GM12873 (cell line): Measurements from ENCODE around the gene CDH13.

Source experiments
- TF ChIP-seq, protein P1 (sequence below): IDR thresholded peaks from 2 replicates; pipeline ENCODE4 v1.5.1; 2012; ENCODE audit warnings: low read depth, mild to moderate bottlenecking, moderate library complexity, low read length, control low read depth; ENCODE audit not compliant: insufficient read depth; ENCODE audit errors: missing control alignments

Gene CDH13

DNA sequence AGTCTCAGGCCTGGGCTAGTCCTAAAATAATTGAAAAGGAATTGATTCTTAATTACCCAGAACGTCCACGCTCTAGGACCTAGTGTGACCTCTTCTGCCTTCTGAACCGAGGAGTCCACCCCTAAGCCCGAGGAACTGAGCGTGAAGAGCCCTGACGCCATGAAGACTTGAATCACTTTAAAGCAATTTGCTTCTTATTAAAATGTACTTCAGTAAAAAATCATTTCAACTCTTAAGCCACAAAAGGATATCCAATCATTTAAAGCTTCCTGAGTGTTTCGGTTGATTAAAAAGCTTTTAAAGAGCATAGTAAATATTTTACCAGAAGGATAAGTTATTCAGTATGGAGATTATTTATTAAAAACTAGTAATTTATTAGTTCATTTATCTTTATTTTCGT is 1192.6 kb downstream of the CDH13 start:
- TF ChIP-seq, protein P1, sequence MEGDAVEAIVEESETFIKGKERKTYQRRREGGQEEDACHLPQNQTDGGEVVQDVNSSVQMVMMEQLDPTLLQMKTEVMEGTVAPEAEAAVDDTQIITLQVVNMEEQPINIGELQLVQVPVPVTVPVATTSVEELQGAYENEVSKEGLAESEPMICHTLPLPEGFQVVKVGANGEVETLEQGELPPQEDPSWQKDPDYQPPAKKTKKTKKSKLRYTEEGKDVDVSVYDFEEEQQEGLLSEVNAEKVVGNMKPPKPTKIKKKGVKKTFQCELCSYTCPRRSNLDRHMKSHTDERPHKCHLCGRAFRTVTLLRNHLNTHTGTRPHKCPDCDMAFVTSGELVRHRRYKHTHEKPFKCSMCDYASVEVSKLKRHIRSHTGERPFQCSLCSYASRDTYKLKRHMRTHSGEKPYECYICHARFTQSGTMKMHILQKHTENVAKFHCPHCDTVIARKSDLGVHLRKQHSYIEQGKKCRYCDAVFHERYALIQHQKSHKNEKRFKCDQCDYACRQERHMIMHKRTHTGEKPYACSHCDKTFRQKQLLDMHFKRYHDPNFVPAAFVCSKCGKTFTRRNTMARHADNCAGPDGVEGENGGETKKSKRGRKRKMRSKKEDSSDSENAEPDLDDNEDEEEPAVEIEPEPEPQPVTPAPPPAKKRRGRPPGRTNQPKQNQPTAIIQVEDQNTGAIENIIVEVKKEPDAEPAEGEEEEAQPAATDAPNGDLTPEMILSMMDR: no peak

DNA sequence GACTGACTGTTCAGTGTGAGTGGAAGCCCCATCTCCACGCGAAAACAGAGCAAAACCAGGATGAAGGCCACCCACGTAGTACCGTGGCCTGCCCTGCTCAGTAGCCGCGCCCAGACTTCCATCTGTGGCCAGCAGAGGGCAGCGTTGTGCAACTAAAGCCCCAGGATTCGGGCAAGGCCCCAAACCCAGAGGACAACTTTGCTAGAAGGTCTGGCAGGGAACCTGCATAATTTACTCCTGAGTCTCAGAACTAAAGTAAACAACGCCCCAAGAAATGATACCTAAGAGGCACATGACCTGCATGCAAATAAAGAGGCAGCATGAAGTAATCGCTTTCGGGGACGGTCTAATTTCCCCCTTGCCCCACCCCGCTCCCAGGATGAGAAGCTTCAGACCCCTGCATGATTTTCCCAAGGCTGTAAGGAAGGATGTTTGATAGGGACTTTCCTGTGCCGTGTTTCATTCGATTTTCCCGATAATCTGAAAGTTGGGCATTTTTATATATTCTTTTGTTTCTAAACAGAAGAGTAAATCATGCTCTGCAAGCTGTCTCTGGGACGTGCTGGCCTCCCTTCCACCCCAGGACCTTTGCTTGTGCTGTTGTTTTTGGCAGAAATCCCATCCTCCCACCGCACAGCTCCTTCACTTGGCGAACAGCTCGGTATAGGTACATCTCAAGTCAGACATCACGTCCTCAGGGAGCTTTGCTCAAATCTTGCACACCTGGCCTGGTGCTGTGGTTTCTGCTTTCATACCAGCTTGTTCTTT is 1199.6 kb downstream of the CDH13 start:
- TF ChIP-seq, protein P1: peak; percentile 94

DNA sequence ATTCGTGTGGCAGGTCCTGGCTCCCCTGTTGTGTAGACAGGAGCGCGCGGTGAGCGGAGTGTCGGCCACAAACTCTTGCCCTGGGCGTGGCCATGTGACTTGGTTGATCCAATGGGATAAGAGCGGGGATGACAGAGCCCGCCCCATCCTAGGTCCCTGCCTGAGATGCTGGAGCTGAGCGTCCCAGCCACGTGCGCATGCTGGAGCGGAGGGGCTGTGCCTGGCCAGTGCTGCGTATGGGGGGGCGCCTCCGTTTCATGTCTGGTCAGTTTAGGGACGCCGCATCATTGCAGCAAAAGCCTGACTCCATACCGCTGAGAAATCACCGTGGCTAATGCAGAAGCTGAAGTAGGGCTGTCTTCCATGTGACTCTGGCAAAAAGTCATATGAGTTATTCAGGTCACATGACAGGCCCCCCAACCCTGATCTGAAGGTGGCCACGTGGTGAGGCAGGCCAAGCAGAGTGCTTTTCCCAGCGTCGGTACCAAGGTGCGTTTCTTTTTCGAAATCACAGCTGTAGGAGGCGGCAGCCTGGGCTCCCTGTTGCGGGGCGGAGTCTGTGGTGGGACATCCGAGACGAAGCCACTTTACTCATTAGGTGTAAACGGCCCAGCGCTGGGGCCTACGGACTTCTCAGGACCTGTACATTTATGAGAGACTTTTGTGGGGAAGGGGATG is 1203.5 kb downstream of the CDH13 start:
- TF ChIP-seq, protein P1: no peak

DNA sequence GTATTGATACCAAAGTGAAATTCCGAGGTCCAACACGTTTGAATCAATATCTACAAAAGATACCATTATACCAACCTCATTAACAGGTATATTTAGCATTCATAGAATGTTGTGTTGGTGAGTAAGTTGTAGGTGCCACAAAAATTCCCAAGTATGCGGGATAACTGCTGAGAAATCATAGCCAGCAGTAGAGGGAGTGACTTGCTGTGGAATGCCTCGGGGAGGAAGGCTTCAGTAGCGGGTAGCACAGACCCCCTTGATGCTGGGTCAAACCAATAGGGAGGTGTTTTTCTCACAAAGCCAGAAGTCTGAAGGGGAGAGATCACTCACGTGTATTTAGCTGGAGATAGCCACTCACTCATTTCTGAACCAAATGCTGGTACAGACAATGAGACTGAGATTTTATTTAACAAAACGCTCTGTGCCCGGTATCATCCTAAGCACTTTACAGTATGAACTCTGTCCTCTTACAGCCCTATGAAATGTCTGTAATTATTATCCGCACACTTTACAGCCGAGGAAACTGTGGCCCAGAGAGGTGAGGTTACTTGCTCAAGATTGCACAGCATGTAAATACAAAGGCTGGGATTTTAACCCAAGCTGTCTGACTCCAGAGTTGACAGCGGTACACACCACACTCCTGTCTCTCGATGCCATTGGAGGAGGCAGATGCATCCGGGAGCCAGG is 1204.1 kb downstream of the CDH13 start:
- TF ChIP-seq, protein P1: no peak

DNA sequence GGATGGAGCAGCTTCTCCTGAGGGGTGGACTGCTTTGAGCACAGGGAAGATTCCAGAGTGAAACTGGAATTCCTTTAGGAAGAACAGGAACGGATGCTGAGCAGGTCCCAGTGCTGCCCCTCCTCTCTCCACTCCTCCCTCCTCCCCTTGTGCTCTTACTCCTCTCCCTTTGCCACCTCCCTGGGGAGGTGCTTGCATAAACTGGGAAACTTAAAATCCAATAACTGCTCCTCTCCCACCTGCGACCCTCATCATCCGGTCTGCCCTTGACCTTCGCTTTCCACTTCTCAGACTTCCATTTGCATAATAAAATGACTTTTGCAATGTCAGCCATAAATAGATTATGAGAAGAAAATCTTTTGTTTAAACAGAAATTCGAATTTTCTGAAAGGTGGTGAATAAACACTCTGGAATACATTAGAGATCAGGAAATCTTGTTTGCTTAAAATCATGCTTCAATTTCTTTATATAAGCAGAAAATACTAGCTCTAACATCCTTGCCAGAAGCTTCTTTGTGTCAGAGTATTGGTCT is 1204.8 kb downstream of the CDH13 start:
- TF ChIP-seq, protein P1: no peak

DNA sequence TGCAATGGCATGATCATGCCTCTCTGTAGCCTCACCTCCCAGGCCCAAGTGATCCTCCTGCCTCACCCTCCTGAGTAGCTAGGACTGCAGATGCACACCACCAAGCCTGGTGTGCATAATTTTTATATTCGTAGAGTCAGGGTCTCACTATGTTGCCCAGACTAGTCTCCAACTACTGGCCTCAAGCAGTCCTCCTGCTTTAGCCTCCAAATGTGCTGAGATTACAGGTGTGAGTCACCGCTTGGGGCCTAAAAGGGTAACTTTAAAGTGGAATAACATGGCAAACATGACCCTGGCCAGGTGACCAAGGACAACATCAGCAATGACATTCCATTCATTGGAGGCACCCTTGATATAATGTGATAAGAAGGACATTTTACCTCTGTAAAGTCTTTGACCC is 1207.2 kb downstream of the CDH13 start:
- TF ChIP-seq, protein P1: no peak
